Activated T-cell treated with anti-CD3 and anti-CD28 coated beads, Interleukin-2, amount 50 U/mL, for 24 hours (primary cell): Measurements from ENCODE around the gene EFHC1.

ENCODE experiments used
- DNase-seq: peaks from one replicate; pipeline ENCODE4 v3.0.0-alpha.2; 2020
- H3K27ac Mint-ChIP-seq: 2 replicates; pipeline ENCODE4 v1.8.0; 2020; ENCODE audit warnings: mild to moderate bottlenecking, mixed read lengths
- H3K27me3 Mint-ChIP-seq: 2 replicates; pipeline ENCODE4 v1.8.0; 2020; ENCODE audit warnings: mixed read lengths
- H3K36me3 Mint-ChIP-seq: 2 replicates; pipeline ENCODE4 v1.8.0; 2020; ENCODE audit warnings: low read depth, mixed read lengths
- H3K4me1 Mint-ChIP-seq: 2 replicates; pipeline ENCODE4 v1.8.0; 2020; ENCODE audit warnings: low read depth, mixed read lengths
- H3K4me3 Mint-ChIP-seq: 2 replicates; pipeline ENCODE4 v1.8.0; 2020; ENCODE audit warnings: mild to moderate bottlenecking, moderate library complexity, mixed read lengths
- H3K9me3 Mint-ChIP-seq: 2 replicates; pipeline ENCODE4 v1.8.0; 2020; ENCODE audit warnings: mixed read lengths

The EFHC1 gene

DNA sequence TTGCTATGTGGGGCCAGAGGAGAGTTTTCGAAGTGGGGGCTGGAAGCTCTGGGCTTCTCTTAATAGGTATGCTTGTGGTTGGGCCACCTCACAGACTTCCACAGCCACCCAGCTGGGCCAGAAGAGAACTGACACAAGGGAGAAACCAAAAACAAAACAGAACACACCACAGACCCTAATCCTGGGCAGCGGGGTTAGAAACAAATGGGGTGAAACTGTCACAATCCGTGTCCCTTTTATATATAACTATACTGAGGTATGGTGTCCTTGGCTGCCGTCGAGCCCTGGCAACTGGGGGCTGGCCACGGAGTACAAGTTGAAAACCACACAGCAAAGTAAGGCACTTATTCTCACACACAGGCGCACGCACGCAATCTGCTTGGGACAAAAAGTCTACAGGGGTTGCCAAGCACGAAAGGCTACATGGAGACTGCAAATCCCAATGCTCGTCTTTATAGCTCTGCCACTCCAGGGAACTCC, 78.4 kb downstream of the EFHC1 start:
- no peak overlapping the region for H3K27ac Mint-ChIP-seq

DNA sequence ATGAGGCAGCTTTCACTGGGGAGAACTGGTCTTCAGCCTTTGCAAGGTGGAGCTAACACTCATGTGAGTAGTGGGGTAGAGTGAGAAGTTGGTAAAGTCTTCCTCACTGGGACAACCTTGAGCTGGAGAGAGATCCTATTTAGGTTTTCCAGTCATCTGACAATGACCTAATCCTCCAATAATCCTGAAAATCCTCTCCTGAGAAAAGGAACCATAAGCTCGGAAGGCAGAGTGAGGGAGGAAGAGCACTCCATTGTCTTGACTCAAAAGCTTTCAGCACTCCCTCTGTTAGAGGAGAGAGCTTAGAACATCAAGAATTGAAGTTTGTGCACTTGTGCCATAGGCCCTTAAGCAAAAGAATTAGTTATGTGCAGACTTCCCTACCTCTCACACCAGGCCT, 78.9 kb downstream of the EFHC1 start:
- H3K27ac Mint-ChIP-seq, result no peak overlapping the region
- H3K4me1 Mint-ChIP-seq, result no peaks in the 10 kb centered on the region
- peaks cover 7% of the 10 kb centered on the region for H3K36me3 Mint-ChIP-seq
- DNase-seq, result no peak
- H3K27me3 Mint-ChIP-seq, result no peaks in the 10 kb centered on the region
- H3K9me3 Mint-ChIP-seq, result peaks cover 3% of the 10 kb centered on the region
- no peak overlapping the region for H3K4me3 Mint-ChIP-seq

More for the DNA sequence above, 78.4 kb downstream of the EFHC1 start:
- peaks cover 3% of the 10 kb centered on the region for H3K9me3 Mint-ChIP-seq
- H3K4me3 Mint-ChIP-seq, result no peak overlapping the region
- no peaks in the 10 kb centered on the region for H3K27me3 Mint-ChIP-seq
- H3K4me1 Mint-ChIP-seq, result peaks cover 1% of the 10 kb centered on the region
- H3K36me3 Mint-ChIP-seq, result peaks cover 7% of the 10 kb centered on the region
- DNase-seq, result no peak

DNA sequence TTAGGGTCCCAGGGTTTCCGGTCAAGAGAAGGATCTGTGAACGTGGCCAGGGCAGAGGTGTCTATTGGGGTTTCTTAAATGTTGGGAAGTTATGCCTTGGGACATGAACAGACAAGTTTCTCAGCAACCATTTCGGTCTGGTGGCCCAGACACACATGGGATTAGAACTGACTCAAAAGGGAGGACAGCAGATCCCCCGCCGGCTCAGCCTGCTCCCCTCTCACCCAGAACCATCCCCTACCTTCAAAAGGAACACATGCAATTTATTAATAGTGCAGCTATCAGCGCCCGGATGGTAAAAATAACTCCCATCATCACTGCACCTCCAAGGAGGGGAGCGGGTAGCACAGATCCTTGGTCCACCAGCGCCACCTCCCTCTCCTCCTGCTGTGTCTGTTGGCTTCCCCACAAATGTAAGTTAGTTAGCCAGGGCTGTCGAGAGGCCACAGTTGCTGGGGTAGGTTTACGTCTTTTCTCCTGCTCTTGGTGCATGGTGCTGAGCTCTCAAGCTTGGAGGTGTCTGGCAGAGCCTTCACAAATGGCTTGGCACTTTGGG, 79.6 kb downstream of the EFHC1 start:
- DNase-seq, result no peak
- Mint-ChIP-seq H3K4me1 (no peaks in the 10 kb centered on the region), H3K9me3 (peaks cover under 1% of the 10 kb centered on the region), H3K27ac (peak overlapping the region; percentile 47), H3K4me3 (no peak overlapping the region), H3K36me3 (peaks cover 7% of the 10 kb centered on the region), H3K27me3 (no peaks in the 10 kb centered on the region)

DNA sequence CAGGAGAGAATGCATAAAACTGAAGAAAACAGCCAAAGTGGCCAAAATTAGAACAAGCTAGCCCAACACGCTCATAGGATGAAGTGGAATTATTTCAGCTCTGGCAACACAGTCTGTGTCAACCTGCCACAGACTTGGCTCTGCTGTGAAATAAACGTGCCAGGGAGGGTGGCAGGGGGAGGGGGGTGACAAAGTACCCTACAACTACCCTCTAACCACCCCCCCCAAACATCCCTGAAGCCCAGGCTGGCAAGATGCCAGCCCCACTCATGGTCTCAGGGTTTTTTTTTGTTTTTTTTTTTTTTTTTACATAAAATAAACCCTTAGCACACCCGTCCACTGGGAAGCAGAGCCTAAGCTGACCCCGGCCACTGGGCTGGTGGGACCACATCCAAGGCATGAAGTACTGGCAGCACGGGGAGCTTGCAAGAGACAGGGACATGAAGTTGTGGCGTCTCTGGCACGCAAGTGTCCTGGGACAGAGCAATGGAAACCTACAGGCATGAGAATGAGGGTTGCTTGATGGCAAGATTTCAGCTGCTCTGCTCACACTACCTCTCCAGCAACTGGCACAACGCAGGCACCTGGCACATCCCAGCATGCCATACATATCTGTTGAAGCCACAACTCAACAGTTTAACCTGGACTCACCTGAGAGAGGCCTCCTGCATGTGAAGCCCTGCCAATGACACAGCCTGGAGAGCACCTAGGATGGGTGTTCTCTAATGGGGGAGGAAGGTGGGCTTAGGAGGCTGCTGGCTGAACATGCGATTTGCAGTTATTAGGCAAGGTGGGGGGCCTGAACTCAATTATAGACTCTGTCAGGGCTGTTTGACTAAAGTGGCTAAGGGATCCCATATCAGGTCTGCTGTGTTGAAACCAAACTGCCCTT, 80.3 kb downstream of the EFHC1 start:
- no peak overlapping the region for H3K27ac Mint-ChIP-seq
- no peak for DNase-seq

DNA sequence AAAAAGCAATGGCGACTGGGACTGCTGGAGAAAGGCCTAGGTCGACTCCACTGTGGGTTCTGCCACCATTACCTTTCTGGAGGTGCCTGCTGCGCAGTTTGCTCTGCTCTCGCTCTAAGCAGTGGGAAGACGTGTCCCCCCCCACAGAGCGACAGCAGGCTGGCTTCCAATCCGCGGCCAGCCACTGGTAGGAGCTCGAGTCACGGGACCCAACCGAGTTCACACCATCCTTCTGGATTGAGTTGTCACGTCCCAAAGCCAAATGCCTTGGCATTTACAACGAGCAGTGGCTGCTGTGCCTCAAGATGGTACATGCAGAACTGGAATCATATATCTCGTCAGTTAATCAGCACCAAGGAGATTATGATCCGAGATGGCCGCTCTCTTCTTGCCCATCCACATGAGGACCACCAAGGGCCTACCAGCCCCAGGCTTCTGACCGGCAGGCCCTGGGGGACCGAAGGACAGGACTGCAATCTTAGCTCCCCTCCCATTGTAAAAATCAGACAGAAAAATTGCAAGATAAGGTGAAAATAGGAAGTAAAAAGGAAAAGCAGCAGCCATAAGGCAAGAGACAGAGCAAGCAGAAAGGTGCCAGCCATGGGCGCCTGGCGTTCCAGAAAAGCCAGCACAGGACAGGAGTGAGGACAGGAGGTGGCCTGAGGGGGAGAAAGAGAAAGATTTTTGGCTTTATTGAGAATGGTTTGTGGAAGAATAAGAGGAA, 82.3 kb downstream of the EFHC1 start:
- no peak overlapping the region for H3K27ac Mint-ChIP-seq
- H3K9me3 Mint-ChIP-seq, result no peaks in the 10 kb centered on the region
- no peak overlapping the region for H3K4me3 Mint-ChIP-seq
- no peaks in the 10 kb centered on the region for H3K4me1 Mint-ChIP-seq
- peaks cover 27% of the 10 kb centered on the region for H3K36me3 Mint-ChIP-seq
- no peak for DNase-seq
- no peaks in the 10 kb centered on the region for H3K27me3 Mint-ChIP-seq

More for the DNA sequence above, 80.3 kb downstream of the EFHC1 start:
- H3K4me3 Mint-ChIP-seq, result no peak overlapping the region
- H3K27me3 Mint-ChIP-seq, result no peaks in the 10 kb centered on the region
- no peaks in the 10 kb centered on the region for H3K9me3 Mint-ChIP-seq
- H3K4me1 Mint-ChIP-seq, result no peaks in the 10 kb centered on the region
- H3K36me3 Mint-ChIP-seq, result peaks cover 12% of the 10 kb centered on the region

DNA sequence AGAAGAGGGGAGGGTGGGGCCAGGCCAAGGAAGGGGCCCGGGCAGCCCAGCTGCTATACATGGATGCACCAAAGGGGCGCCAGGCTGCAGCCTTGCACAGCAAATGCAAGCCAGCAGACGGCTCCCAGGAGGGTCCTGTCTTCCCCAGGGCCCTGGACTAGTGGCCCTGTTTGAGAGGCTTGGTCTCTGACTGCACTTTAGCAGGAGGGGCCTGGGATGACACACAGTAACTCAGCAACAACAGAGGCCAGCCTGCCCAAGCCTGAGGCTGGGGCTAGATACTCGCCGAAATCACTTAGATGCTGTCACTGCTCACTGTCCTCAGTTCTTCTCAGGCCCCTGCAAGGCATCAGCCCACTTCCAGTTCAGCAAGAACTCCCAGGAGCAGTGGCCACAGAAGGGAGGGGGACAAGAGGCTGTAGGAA, 83.2 kb downstream of the EFHC1 start:
- Mint-ChIP-seq H3K4me3 (no peak overlapping the region), H3K36me3 (peaks cover 35% of the 10 kb centered on the region), H3K27me3 (no peaks in the 10 kb centered on the region), H3K27ac (no peak overlapping the region), H3K4me1 (no peaks in the 10 kb centered on the region), H3K9me3 (no peaks in the 10 kb centered on the region)
- no peak for DNase-seq

DNA sequence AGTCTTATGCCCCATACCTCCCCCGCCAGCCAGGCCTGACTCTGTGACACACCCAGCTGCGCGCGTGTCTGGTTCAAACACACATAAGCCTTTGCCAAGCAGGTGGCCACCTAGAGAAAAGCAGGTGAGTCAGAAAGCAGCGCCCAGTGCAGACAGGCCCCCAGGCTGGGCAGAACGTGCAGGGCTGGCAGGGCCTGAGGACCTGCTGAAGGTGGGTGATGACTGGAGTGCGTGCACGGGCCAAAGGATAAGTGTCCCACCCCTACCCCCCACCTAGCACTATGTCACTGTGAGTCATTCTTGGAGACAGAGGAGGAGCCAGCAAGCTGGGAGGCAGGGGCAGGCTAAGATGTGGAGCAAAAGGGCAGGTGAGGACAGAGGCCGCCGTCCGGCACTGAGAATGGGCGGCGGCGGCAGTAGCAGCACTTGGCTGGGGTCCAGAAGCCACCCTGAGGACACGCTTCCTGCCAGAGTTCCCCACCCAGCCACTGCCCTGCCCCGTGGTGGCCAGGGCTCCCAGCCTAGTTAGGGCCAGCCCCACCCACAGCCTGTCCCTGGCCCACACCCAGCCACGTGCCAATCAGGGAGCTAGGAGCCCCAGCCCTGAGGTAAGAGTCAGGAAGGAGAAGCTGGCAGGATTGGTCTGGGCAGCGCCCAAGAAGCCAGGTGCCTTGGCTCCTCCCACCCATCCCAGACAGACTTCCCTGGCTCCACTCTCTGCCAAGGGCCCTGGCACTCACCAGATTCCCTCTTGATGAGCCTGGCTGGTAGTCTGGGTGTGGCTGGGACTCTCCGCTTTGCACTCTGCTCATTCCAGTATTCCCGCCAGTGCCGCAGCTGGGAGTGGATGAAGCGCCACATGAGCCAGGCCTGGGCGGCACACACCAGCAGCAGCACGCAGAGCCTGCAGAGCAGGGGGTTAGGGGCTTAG, 84.0 kb downstream of the EFHC1 start:
- no peak for DNase-seq
- Mint-ChIP-seq H3K9me3 (no peaks in the 10 kb centered on the region), H3K4me1 (no peaks in the 10 kb centered on the region), H3K27ac (no peak overlapping the region), H3K27me3 (no peaks in the 10 kb centered on the region), H3K4me3 (no peak overlapping the region), H3K36me3 (peaks cover 43% of the 10 kb centered on the region)

DNA sequence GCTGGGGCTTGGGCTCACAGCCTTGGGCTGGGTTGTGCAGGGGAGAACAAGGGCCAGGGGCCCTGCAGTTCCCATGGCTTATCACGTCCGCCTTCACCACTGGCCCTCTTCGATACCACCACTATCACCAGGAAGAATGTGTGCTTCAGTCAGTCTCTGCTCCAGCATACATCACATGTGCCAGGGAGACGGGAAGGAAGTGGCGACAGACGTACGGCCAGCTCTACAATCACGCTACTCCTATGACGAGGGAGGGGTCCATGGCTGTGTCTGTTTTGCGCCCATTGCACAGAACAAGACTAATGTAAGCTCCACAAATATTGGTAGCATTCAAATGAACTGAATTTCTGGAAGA, 84.6 kb downstream of the EFHC1 start:
- Mint-ChIP-seq H3K27me3 (no peaks in the 10 kb centered on the region), H3K4me1 (no peaks in the 10 kb centered on the region), H3K27ac (no peak overlapping the region), H3K4me3 (no peak overlapping the region), H3K9me3 (no peaks in the 10 kb centered on the region), H3K36me3 (peaks cover 50% of the 10 kb centered on the region)
- DNase-seq, result no peak

DNA sequence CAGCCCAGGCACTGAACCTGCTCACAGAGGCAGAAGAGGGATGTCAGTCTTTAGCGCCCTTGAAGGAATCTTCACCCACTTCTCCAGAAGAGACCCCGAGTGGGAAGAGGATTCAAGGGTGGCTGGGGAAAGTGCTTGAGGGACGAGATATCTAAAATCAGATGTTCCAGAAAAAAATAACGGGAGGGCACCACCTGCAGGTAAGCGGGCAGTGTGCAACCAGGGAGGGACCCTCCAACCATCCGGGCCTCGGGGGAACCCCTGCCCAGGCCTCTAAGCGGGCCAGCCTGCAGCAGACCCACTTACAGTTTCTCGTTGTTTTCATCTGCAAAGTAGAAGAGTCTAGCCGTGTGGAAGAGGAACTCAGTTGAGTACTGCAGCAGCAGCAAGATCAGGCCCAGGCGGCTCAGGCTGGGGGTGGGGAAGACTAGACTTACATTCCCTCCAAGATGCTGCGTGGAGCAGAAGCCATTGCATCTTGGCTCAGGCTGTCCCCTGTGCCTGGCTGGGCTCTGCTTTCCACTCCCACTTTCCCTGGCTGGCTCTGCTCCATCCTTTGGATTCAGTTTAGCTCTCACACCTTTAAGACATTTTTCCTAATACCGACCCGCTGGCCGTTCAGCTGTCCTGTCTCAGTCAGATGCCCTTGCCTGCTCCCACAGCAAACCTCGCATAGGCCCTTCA, 85.7 kb downstream of the EFHC1 start:
- Mint-ChIP-seq H3K36me3 (peaks cover 55% of the 10 kb centered on the region), H3K9me3 (no peaks in the 10 kb centered on the region), H3K27ac (no peak overlapping the region), H3K4me3 (no peak overlapping the region), H3K4me1 (no peaks in the 10 kb centered on the region), H3K27me3 (no peaks in the 10 kb centered on the region)
- DNase-seq, result no peak

DNA sequence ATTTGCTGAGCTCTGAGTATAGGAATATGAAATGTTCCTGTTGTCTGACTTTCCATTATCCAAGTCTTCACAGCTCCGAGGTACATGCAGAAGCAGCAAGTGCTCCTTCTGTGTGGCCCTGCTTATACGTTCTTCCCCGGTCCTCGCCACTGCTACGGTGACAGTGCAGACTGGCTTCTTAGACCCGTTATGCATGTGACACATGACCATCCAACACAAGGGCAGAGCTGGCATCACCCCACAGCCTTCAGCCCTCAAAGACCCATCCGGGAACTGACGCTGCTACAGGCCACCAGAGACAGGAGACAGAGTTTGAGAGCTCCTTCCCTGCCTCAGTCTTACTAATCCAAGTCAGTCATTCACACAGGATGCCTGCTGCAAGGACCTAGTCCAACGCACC, 86.3 kb downstream of the EFHC1 start:
- Mint-ChIP-seq H3K4me3 (no peak overlapping the region), H3K9me3 (no peaks in the 10 kb centered on the region), H3K4me1 (no peaks in the 10 kb centered on the region), H3K27me3 (no peaks in the 10 kb centered on the region), H3K27ac (no peak overlapping the region), H3K36me3 (peaks cover 56% of the 10 kb centered on the region)
- no peak for DNase-seq

DNA sequence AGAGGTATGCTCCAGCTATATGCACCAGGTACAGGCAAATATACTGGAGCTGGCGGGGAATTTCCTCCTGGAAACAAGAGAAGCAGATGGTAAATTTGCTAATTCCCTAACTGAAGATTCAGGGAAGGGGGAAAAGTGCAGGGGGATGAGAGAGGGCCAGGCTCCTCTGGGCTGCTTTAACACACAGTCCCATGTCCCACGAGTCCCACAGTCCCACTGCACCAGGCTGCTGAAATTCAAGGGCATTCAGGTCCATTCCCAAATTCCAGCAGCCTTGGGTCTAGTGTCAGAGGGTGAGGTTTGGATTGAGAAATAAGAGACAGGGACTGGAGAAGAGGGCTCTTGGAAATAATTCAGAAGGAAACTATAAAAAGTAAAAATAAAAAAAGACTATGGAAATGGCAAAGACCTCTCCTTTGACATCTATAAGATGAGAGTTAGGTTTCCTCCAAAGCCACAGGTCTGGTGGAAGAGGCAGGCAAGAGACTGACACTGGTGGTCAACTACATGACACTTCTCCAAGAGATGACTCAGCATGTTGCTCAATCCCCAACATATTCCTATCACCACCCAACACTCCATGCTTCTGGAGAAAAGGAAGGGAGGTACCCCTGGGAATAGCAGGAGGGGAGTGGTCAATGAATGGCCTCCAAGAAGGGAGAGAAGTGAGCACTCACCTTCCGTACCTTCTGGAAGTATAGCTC, 87.6 kb downstream of the EFHC1 start:
- H3K9me3 Mint-ChIP-seq, result no peaks in the 10 kb centered on the region
- no peaks in the 10 kb centered on the region for H3K4me1 Mint-ChIP-seq
- peaks cover 59% of the 10 kb centered on the region for H3K36me3 Mint-ChIP-seq
- no peak overlapping the region for H3K27ac Mint-ChIP-seq
- H3K27me3 Mint-ChIP-seq, result no peaks in the 10 kb centered on the region
- no peak overlapping the region for H3K4me3 Mint-ChIP-seq
- no peak for DNase-seq

DNA sequence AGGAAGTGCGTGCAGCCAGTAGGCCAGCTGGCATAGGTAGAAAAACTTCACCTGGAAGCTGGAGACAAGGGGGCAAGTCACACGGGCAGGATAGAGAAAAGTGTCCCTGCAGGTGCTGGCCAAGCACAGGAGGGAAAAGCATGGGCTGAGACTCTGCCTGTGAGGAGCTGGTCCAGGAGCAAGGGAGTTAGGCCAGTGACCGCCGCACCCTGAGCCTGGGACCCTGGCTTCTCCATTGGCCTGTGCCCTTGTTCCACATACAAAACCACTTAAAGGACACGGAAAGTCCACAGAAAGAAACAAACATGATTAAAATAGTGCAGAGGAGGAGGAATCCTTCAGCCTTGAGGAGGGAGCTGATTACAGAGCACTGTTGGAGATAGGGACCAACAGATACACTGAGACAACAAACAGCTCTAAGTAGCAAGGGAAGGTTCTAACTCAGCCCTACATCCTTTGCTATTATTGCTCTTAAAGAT, 88.2 kb downstream of the EFHC1 start:
- no peak overlapping the region for H3K27ac Mint-ChIP-seq
- H3K36me3 Mint-ChIP-seq, result peaks cover 59% of the 10 kb centered on the region
- no peaks in the 10 kb centered on the region for H3K9me3 Mint-ChIP-seq
- H3K27me3 Mint-ChIP-seq, result no peaks in the 10 kb centered on the region
- no peaks in the 10 kb centered on the region for H3K4me1 Mint-ChIP-seq
- no peak overlapping the region for H3K4me3 Mint-ChIP-seq
- no peak for DNase-seq
